ENCODE data around the gene BRAP. TPM values are rescaled to one million over a fixed set of nuclear protein-coding genes. Genes with fewer than 3 reads are reported as not detected.

BRAP gene
- total RNA-seq, 1 donor from 2014 or later, result 16.7 TPM

- TF ChIP-seq, protein P1, sequence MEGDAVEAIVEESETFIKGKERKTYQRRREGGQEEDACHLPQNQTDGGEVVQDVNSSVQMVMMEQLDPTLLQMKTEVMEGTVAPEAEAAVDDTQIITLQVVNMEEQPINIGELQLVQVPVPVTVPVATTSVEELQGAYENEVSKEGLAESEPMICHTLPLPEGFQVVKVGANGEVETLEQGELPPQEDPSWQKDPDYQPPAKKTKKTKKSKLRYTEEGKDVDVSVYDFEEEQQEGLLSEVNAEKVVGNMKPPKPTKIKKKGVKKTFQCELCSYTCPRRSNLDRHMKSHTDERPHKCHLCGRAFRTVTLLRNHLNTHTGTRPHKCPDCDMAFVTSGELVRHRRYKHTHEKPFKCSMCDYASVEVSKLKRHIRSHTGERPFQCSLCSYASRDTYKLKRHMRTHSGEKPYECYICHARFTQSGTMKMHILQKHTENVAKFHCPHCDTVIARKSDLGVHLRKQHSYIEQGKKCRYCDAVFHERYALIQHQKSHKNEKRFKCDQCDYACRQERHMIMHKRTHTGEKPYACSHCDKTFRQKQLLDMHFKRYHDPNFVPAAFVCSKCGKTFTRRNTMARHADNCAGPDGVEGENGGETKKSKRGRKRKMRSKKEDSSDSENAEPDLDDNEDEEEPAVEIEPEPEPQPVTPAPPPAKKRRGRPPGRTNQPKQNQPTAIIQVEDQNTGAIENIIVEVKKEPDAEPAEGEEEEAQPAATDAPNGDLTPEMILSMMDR (IDR thresholded peaks at IDR 0.05), result no peak
- Histone ChIP-seq H3K9me3 (no peaks in the 10 kb centered on the region), H3K4me1 (no peaks in the 10 kb centered on the region), H3K27me3 (ENCODE audit: low read depth) (no peaks in the 10 kb centered on the region), H3K36me3 (peaks cover 100% of the 10 kb centered on the region), H3K4me3 (no peak overlapping the region), H3K27ac (no peak overlapping the region)
- intact Hi-C loops (cut with DNase I), result no loop called here
- DNase-seq (no peak), ATAC-seq (no peak)
Measured at GRCh38 chr12:111650912-111651311, 34.8 kb downstream of the BRAP start.

- DNase-seq, result peak; percentile 64
- peaks cover 17% of the 10 kb centered on the region for H3K4me1 ChIP-seq
- TF ChIP-seq, protein P1 (IDR thresholded peaks at IDR 0.05), result no peak
- peak; percentile 90 to 91 for ATAC-seq
- no peaks in the 10 kb centered on the region for H3K27me3 ChIP-seq (ENCODE audit: low read depth)
- H3K9me3 ChIP-seq, result no peaks in the 10 kb centered on the region
- intact Hi-C loops (cut with DNase I), result no loop called here
- H3K4me3 ChIP-seq, result no peak overlapping the region
- peaks cover 86% of the 10 kb centered on the region for H3K36me3 ChIP-seq
- peak overlapping the region; percentile 73 for H3K27ac ChIP-seq
Measured at GRCh38 chr12:111645433-111645832, 40.3 kb downstream of the BRAP start.

DNA sequence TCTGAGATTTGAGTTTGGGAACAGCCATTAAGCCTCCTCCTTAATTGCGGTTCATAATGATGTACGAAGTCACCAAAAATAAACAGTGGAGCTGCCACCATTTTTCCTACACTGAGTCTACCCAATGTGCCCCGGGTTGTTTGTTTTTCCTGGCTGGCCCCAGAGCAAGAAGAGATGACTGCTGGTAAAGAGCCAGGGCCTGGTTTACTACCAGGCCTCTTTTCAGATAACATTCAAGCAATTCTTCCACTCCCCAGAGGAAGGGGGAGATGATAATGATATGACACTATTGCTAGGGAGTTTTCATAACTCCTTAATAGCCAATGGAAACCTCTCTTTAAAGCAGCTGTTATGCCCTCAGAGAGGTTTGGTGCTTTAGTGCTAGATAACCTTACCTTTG, 42.3 kb downstream of the BRAP start:
- ATAC-seq (peak; percentile 23 to 52), DNase-seq (no peak)
- no peaks in the 10 kb centered on the region for H3K27me3 ChIP-seq (ENCODE audit: low read depth)
- H3K4me1 ChIP-seq, result peaks cover 17% of the 10 kb centered on the region
- peaks cover 66% of the 10 kb centered on the region for H3K36me3 ChIP-seq
- H3K27ac ChIP-seq, result peak overlapping the region; percentile 73
- intact Hi-C loops (cut with DNase I), result no loop called here
- TF ChIP-seq, protein P1 (IDR thresholded peaks at IDR 0.05), result no peak
- no peak overlapping the region for H3K4me3 ChIP-seq
- H3K9me3 ChIP-seq, result no peaks in the 10 kb centered on the region

DNA sequence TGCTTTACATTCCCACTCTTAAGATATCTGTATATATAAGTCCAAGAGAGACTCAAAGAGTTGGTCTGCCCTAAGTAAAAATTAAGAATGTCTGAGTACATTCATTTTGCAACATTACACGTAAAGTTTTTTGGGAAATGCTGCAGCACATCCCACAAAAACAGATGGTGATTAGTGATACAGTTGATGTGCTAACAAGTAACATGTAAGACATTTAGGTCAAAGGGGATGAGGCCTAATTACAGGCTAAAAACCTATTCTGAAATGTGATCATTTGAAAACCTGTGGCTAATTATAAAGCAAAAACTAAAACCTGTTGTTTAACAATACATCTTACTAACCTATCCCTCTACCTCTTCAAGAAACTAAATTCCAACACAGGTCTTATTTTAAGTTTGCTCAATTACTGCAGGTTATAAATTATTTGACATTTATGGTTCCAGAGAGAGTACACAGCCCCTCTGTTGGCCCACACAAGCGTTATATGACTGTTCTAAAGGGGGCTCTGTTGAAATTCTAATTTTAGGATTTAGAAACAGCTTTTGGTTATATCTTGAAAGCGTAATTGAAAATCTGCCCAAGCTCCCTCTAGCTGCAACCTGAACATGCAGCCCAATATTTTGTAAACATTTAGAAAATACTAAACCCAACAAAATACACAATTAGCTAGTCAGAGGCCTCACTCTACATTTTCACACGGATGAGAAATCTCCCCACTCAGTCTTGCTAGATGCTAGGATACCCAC, 42.9 kb downstream of the BRAP start:
- DNase-seq (no peak), ATAC-seq (no peak)
- no peak overlapping the region for H3K4me3 ChIP-seq
- no peaks in the 10 kb centered on the region for H3K27me3 ChIP-seq (ENCODE audit: low read depth)
- TF ChIP-seq, protein P1 (IDR thresholded peaks at IDR 0.05), result no peak
- peaks cover 17% of the 10 kb centered on the region for H3K4me1 ChIP-seq
- peaks cover 60% of the 10 kb centered on the region for H3K36me3 ChIP-seq
- intact Hi-C loops (cut with DNase I), result no loop called here
- peak overlapping the region; percentile 73 for H3K27ac ChIP-seq
- H3K9me3 ChIP-seq, result no peaks in the 10 kb centered on the region

DNA sequence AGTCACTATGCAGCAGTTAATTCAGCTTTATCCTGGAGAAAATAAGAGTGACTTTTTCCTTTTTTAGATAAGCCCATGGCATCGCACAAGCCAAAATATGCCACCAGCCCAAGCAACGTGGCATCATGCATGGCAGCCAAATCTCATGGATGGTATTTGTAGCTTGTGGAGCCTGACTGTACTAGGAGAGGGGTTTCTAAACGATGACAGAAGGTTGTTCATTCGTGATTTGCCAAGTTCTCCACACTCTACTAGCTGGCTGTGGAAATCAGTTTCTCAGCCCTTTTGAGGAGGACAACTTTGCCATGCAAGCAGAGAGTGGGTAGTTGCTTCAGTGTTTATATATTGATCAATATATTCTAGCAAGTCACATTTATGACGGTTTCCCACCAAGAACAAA, 45.2 kb downstream of the BRAP start:
- no peaks in the 10 kb centered on the region for H3K27me3 ChIP-seq (ENCODE audit: low read depth)
- TF ChIP-seq, protein P1 (IDR thresholded peaks at IDR 0.05), result no peak
- DNase-seq (no peak), ATAC-seq (no peak)
- no peaks in the 10 kb centered on the region for H3K9me3 ChIP-seq
- intact Hi-C loops (cut with DNase I), result no loop called here
- peaks cover 29% of the 10 kb centered on the region for H3K4me1 ChIP-seq
- H3K27ac ChIP-seq, result no peak overlapping the region
- H3K4me3 ChIP-seq, result no peak overlapping the region
- peaks cover 37% of the 10 kb centered on the region for H3K36me3 ChIP-seq

All from lower lobe of right lung (tissue), 2 donors.